Neural crest cell (in vitro differentiated cells): ENCODE data around the gene PSMB7. TPM values are rescaled to one million over a fixed set of nuclear protein-coding genes. Genes with fewer than 3 reads are reported as not detected.

Source experiments
- DNase-seq: peaks from one replicate; pipeline ENCODE4 v3.0.0; 2021; ENCODE audit warnings: low read depth, mixed read lengths, low spot score
- H3K27ac Mint-ChIP-seq: one replicate; pipeline ENCODE4 v1.8.0; 2021; ENCODE audit warnings: mild to moderate bottlenecking, mixed read lengths; ENCODE audit not compliant: unreplicated experiment
- H3K27me3 Mint-ChIP-seq: 2 replicates; pipeline ENCODE4 v1.8.0; 2021; ENCODE audit warnings: low read depth, mild to moderate bottlenecking, mixed read lengths
- H3K36me3 Mint-ChIP-seq: 2 replicates; pipeline ENCODE4 v1.8.0; 2021; ENCODE audit warnings: low read depth, mild to moderate bottlenecking, mixed read lengths
- H3K4me1 Mint-ChIP-seq: 2 replicates; pipeline ENCODE4 v1.8.0; 2021; ENCODE audit warnings: mixed read lengths
- H3K4me3 Mint-ChIP-seq: one replicate; pipeline ENCODE4 v1.8.0; 2021; ENCODE audit warnings: mild to moderate bottlenecking, mixed read lengths
- H3K9me3 Mint-ChIP-seq: 2 replicates; pipeline ENCODE4 v1.8.0; 2021; ENCODE audit warnings: mixed read lengths
- total RNA-seq: library from RNA; stranded (reverse); gene quantifications from 2 replicates; pipeline ENCODE4 v1.2.1, GENCODE V29; 2021
- TF ChIP-seq, protein P1 (sequence below): fragments of 200-600 bp; sonication (generic); conservative IDR thresholded peaks from 2 replicates; pipeline ENCODE4 v1.5.0; 2021; ENCODE audit warnings: antibody characterized with exemption, mild to moderate bottlenecking

PSMB7 gene
- total RNA-seq, 1 donor from 2014 or later: 196 TPM

DNA sequence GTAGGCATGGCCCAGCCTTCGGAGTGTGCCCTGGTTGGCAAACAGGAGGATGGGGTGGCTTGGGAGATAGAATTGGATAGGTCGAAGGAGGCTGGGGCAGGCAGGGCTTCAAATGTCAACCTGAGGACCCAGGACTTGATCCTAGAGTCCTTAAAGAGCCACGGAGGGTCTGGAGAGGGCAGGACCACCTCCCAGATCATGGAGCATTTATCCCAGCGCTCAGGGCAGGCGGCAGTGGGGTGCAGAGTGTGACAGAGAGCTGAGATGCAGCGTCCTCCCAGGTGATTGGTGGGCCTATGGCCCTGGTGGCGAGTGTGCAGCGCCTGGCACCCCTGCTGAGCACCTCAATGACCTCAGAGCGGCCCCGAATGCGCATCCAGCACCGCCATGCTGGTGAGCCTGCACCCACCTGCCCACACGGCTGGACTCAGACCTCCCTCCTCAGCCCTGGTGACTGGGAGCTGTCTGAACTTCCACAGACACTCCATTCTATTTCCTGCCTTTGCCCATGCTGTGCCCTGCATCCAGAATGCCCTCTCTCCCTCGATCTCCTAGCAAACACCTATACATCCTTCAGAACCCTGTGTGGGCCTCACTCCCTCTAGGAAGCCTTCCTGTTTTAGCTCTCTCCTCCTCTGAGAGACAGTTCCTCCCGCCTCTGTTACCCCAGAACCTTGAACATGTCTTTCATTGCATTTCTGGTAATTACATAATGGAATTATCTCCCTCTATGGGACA, 41.3 kb upstream of the PSMB7 start:
- H3K27ac Mint-ChIP-seq: peak overlapping the region; percentile 7
- H3K36me3 Mint-ChIP-seq: no peaks in the 10 kb centered on the region
- H3K9me3 Mint-ChIP-seq: peaks cover 5% of the 10 kb centered on the region
- H3K4me3 Mint-ChIP-seq: no peak overlapping the region
- TF ChIP-seq, protein P1, sequence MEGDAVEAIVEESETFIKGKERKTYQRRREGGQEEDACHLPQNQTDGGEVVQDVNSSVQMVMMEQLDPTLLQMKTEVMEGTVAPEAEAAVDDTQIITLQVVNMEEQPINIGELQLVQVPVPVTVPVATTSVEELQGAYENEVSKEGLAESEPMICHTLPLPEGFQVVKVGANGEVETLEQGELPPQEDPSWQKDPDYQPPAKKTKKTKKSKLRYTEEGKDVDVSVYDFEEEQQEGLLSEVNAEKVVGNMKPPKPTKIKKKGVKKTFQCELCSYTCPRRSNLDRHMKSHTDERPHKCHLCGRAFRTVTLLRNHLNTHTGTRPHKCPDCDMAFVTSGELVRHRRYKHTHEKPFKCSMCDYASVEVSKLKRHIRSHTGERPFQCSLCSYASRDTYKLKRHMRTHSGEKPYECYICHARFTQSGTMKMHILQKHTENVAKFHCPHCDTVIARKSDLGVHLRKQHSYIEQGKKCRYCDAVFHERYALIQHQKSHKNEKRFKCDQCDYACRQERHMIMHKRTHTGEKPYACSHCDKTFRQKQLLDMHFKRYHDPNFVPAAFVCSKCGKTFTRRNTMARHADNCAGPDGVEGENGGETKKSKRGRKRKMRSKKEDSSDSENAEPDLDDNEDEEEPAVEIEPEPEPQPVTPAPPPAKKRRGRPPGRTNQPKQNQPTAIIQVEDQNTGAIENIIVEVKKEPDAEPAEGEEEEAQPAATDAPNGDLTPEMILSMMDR: no peak
- no peak for DNase-seq
- H3K4me1 Mint-ChIP-seq: peaks cover 1% of the 10 kb centered on the region
- H3K27me3 Mint-ChIP-seq: peaks cover 51% of the 10 kb centered on the region

DNA sequence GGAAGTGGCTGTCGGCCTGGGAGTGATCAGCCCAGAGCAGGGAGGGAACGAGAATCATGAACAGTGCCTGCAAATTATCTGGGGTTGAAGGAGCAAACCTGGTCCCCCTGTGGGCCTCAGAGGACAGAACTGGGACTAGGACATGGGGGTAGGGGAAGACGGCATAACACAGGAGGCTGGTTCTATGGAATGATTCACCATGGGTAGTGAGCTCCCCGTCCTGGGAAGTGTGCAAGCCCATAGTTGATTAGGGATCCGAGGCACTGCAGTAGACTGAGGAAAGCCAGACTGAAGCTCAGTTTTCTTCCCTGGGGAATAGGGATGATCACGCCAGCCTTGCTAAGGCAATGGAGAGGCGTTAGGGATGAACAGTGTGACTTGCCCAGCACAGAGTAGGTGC, 40.6 kb upstream of the PSMB7 start:
- Mint-ChIP-seq H3K4me1 (peaks cover 3% of the 10 kb centered on the region), H3K9me3 (peaks cover 5% of the 10 kb centered on the region), H3K36me3 (no peaks in the 10 kb centered on the region), H3K27me3 (peaks cover 52% of the 10 kb centered on the region), H3K27ac (no peak overlapping the region), H3K4me3 (no peak overlapping the region)
- TF ChIP-seq, protein P1: no peak
- DNase-seq: no peak

- Mint-ChIP-seq H3K9me3 (no peaks in the 10 kb centered on the region), H3K36me3 (no peaks in the 10 kb centered on the region), H3K4me1 (peaks cover 8% of the 10 kb centered on the region), H3K27ac (no peak overlapping the region), H3K4me3 (no peak overlapping the region), H3K27me3 (peaks cover 54% of the 10 kb centered on the region)
- no peak for DNase-seq
- TF ChIP-seq, protein P1: no peak
Observed at GRCh38 chr9:124454791-124455443, 39.7 kb upstream of the PSMB7 start.

- no peak for DNase-seq
- peaks cover 8% of the 10 kb centered on the region for H3K4me1 Mint-ChIP-seq
- H3K27ac Mint-ChIP-seq: no peak overlapping the region
- no peak overlapping the region for H3K4me3 Mint-ChIP-seq
- H3K27me3 Mint-ChIP-seq: peaks cover 58% of the 10 kb centered on the region
- no peaks in the 10 kb centered on the region for H3K36me3 Mint-ChIP-seq
- TF ChIP-seq, protein P1: no peak
- H3K9me3 Mint-ChIP-seq: no peaks in the 10 kb centered on the region
Observed at GRCh38 chr9:124454296-124454695, 39.1 kb upstream of the PSMB7 start.

DNA sequence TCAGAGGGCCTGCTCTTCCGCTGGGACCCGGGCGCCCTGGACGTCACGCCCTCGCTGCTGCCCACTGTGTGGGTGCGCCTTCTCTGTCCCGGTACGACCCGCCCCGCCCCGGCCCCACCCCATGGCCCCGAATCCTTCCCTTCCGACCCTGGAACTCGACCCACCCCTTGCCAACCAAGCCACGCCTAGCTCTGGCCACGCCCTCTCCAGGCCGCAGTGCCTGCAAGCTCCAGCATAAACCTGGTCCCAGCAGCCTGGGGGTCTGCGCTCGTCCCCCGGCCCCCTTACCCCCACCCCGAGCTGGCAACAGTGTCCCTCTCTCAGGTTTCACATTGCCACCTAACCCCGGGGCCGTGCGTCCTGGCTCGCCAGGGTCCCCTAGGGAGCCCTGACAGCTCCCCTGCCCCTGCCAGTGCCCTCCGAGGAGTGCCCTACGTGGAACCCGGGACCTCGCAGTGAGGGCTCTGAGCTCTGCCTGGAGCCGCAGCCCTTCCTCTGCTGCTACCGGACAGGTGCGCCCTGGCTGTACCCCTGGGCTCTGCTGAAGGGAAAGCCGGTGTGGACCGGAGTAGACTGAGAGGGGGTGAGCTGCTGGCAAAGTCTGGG, 38.4 kb upstream of the PSMB7 start:
- Mint-ChIP-seq H3K27me3 (peaks cover 62% of the 10 kb centered on the region), H3K9me3 (no peaks in the 10 kb centered on the region), H3K4me3 (no peak overlapping the region), H3K27ac (no peak overlapping the region), H3K36me3 (no peaks in the 10 kb centered on the region), H3K4me1 (peaks cover 8% of the 10 kb centered on the region)
- TF ChIP-seq, protein P1: no peak
- no peak for DNase-seq
